ENCODE results near the gene LMBR1L.

The LMBR1L gene

DNA sequence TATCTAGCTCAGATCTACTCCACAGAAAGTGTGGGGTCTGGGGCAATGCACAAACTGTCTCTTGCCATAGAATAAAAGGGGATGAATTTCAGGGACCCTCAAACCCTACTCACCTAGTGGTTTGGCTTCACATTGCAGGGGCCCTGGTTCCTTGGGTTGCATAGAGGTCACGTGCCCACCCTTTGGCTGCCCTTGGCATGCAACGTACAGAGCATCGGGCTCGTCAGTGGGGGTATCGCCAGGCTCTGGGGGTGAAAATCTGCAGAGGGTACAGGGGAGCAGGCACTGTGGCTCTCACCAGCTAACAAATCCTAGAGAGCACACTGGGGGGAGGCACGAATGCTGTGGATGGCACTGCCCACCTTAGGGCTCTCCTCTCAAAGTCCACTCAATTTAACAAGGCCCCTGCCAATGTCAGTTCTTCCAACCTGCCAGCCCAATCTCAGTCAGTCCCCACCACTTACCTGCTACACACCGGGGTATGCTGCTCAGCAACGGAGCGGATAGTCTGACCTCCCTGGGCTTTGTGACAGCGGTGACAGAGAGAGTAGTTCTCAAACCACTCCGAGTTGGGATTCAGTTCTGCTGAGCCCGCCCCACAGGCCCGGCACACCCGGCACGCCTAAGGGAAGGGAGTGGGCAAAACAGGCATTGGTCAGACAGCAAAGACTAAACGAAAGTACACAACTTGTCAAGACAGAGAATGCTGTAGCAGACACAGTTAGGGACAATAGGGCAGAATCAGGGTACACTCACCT lies 58.0 kb downstream of the LMBR1L start:
- no peak for DNase-seq (ENCODE audit: low read depth, low spot score)

DNA sequence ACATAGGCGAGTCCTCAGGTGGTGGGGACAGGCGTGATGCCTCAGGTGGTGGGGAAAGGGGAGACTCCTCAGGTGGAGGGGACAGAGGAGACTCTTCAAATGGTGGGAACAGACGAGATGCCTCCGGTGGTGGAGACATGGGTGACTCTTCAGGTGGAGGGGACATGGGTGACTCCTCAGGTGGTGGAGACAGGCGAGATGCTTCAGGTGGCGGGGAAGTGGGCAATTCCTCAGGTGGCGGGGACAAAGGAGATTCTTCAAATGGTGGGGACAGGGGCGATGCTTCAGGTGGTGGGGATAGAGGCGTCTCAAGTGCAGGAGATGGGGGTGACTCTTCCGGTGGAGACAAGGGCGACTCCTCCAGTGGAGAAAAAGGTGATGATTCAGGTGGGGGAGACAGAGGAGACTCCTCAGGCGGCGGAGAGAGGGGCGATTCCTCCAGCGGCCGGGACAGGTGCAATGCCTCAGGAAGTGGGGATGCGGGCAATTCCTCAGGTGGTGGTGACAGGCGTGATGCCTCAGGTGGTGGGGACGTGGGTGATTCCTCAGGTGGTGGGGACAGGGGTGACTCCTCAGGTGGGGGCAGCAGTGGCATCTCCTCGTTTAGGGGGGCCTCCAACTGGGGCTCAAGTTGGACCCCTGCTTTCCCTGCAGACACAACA lies 58.7 kb downstream of the LMBR1L start:
- no peak for DNase-seq (ENCODE audit: low read depth, low spot score)

DNA sequence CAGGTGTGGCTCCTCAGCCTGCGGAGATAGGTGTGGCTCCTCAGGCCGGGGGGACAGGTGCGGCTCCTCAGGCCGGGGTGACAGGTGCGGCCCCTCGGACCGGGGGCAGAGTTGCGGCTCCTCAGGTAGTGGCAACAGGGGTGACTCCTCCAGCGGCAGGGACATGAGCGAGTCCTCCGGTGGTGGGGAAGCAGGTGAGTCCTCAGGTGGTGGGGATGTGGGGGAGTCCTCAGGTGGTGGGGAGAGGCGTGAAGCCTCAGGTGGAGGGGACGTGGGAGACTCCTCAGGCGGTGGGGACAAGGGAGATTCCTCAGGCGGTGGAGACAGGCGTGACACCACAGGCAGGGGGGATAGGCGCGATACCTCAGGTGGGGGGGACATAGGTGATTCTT lies 59.3 kb downstream of the LMBR1L start:
- no peak for DNase-seq (ENCODE audit: low read depth, low spot score)

DNA sequence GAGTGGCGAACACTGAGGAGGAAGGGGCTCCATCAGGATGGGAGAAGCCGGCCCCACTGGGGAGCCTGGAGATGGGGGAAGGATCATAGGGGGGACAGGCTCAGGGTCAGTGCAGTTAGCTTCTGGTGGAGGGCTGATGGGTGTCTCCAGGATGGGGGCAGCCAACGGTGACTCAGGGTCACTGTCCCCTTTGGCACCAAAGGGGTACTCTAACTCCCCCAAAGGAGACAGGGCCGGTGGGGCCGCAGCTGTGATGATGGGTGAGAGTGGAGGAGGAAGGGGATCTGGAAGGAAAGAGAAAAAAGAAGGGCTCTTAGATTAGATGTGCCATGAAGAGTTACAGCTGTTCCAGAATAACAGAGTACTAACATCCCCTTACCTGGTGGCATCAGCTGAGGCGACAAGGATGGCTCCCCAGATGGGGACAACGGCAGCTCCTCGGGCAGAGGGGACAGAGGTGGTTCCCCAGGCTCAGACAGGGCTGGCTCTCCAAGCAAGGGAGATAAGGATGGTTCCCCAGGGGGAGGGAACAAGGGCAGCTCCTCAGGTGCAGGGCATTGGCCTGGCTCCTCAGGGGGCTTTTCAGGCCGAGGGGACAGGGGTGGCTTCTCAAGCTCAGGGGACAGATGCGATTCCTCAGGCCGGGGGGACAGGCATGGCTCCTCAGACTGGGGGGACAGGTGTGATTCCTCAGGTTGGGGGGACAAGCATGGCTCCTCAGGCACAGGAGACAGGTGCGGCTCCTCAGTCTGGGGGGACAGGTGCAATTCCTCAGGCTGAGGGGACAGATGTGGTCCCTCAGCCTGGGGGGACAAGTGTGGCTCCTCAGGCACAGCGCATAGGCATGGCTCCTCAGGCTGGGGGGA lies 59.9 kb downstream of the LMBR1L start:
- DNase-seq (ENCODE audit: low read depth, low spot score) = no peak

DNA sequence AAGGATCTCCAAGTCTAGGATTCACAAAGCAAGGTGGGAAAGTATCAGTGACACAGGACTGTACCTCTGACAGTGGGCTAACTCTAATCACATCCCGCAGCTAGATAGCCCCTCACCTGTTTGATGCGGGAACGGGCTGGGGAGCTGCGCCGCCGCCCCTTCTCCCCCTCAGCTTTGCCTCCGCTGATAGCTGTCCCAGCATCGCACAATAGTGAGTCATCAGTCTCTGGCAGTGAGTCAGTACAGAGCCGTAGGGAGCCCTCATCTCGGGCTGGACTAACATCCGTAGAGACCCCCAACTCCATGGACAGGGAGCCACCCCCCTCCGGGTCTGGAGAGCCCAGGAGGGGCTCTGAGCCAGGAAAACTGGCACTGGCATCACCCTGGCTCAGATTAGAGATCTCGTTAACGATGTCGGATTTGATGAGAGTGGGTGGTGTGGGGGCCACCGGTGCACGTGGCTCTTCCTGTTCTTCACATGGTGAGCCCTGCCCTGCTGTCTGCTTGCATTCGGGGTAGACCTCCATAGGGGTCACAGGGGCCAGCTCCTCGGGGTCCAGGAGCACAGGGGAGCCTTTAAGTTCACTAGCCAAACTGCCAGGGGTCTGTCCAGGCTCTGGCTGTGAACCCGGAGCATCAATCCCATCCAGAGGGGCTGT lies 61.0 kb downstream of the LMBR1L start:
- DNase-seq (ENCODE audit: low read depth, low spot score) = no peak

DNA sequence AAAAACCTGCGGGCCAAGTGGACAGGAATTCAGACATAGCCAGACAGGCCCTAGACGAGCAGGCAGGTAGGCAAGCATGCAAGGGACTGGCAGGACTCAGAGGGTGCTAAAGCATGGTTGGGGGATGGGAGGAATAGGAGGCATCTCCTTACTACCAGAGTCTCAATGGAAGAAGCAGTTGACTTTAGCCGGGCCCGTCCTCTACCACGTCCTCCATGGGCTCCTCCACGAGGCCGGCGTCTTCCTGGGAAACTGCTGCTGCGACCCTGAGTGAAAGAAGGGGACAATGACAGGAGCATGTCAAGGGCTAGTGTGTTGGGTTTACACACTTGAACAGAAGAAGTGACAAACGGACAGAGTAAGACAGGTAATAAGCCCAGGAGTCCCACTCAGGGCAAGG lies 61.7 kb downstream of the LMBR1L start:
- no peak for DNase-seq (ENCODE audit: low read depth, low spot score)
